GM12801 (cell line): ENCODE data around the gene INTS7.

Experiments used
- CTCF ChIP-seq: IDR thresholded peaks from one replicate; pipeline ENCODE4 v1.5.1; 2011; ENCODE audit warnings: control low read depth; ENCODE audit not compliant: insufficient read length; ENCODE audit errors: extremely low read depth

INTS7 gene

DNA sequence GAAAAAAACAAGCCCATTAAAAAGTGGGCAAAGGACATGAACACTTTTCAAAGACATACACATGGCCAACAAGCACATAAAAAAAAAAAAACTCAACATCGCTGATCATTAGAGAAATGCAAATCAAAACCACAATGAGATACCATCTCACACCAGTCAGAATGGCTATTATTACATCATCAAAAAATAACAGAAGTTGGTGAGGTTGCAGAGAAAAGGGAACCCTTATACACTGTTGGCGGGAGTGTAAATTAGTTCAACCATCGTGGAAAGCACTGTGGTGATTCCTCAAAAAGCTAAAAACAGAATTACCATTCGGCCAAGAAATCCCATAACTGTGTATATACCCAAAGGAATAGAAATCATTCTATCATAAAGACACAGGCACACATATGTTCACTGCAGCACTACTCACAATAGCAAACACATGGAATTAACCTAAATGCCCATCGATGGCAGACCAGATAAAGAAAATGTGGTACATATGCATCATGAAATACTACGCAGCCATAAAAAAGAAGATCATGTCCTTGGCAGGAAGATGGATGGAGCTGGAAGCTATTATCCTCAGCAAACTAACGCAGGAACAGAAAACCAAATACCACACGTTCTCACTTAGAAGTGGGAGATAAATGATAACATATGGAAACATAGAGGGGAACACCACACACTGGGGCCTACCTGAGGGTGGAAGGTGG is 70.1 kb downstream of the INTS7 start:
- TF ChIP-seq CTCF, result no peak

GRCh38 chr1:211959680-211960079 is 75.7 kb downstream of the INTS7 start:
- no peak for TF ChIP-seq CTCF

GRCh38 chr1:211959221-211959620 is 76.1 kb downstream of the INTS7 start:
- no peak for TF ChIP-seq CTCF

GRCh38 chr1:211952299-211952698 is 83.1 kb downstream of the INTS7 start:
- no peak for TF ChIP-seq CTCF

- no peak for TF ChIP-seq CTCF
These were observed 83.5 kb downstream of the INTS7 start for GRCh38 chr1:211951856-211952255.

- TF ChIP-seq CTCF, result no peak
These were observed 87.0 kb downstream of the INTS7 start for GRCh38 chr1:211948377-211948776.

DNA sequence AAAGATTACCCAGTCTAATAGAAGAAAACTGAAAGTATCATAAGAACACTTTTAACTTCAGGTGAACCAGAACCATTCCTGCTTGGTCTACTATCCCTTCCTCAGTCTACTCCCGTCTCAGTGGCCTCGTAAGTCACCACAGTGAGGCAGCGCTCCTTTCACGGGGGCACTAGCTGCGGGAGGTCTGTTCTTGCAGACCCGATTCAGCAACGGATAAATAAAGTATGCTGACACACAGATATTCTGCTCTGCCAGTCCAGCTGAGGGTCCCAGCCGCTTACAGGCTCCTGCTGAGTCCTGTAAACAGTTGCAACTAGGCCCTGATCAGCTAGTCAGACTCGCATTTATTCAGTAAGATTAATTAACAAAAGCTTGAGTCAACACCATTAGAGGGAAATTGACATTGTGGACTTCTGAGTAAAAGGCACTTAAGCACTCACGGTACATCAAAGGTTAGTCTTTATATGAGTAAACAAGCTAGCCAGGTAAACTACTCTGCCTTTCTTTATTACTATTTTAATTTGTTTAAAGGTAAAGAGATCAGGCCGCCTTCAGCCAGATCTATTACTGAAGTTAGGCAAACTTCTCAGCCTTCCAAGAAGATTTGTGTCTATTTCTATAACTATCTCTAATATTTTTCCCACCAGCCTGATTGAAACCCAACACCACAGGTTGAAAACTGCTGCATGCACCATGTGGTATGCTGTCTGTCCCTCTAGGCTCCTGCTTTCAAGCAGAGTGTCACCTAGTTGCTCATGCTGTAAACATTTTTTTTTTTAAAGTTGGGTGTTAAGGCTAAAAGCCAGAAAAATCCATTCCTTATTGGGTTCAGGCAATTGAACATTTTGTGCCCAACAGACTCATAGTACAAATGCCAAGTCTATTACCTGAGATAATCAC is 87.7 kb downstream of the INTS7 start:
- no peak for TF ChIP-seq CTCF
